Panc1 (cell line): ENCODE results near the gene NPTX1. TPM values are rescaled to one million over a fixed set of nuclear protein-coding genes. Genes with fewer than 3 reads are reported as not detected.

Experiments used
- ATAC-seq: fragments of 200-7000 bp; cut with Tn5 transposase; 2 replicates; pipeline ENCODE4 v1.9.1; 2020; ENCODE audit warnings: mild to moderate bottlenecking, moderate library complexity
- BruUV-seq: library from RNA; stranded (reverse); fragments of 400-500 nt; replicated peaks from 2 replicates; lab custom pipeline; 2021; lab: Mats Ljungman, UMichigan
- CTCF ChIA-PET: fragments of 300-600 bp; sonication (Branson Sonifier 250); formaldehyde crosslinking; loops from one replicate; lab custom pipeline; 2022; ENCODE audit warnings: antibody characterized with exemption; lab: Charles Lee
- POLR2A ChIA-PET: fragments of 300-600 bp; sonication (Branson Sonifier 250); formaldehyde crosslinking; loops from one replicate; lab custom pipeline; 2022; ENCODE audit warnings: antibody characterized with exemption; lab: Charles Lee
- DNase-seq: peaks from one replicate; pipeline ENCODE4 v3.0.0-alpha.2; 2010; ENCODE audit warnings: low read depth, low spot score
- H3K27ac ChIP-seq: 2 replicates; pipeline ENCODE4 v1.5.1; 2011; ENCODE audit warnings: mild to moderate bottlenecking, low read length, inconsistent platforms
- H3K27me3 ChIP-seq: fragments of 200-500 bp; sonication (Bioruptor generic); 2 replicates; pipeline ENCODE4 v1.6.0; 2014; ENCODE audit warnings: low read length, inconsistent platforms; ENCODE audit not compliant: control insufficient read depth, insufficient read depth
- H3K36me3 ChIP-seq: fragments of 200-500 bp; sonication (Bioruptor generic); 2 replicates; pipeline ENCODE4 v1.5.1; 2014; ENCODE audit warnings: inconsistent platforms, mild to moderate bottlenecking, low read length, moderate library complexity; ENCODE audit not compliant: control insufficient read depth, insufficient read depth
- H3K4me1 ChIP-seq: 2 replicates; pipeline ENCODE4 v1.5.1; 2011; ENCODE audit warnings: inconsistent platforms, mild to moderate bottlenecking, low read length, moderate library complexity; ENCODE audit not compliant: control insufficient read depth, insufficient read depth
- H3K4me3 ChIP-seq, 2 experiments: 2 replicates each; pipeline ENCODE4 v1.5.1; 2011 to 2012; ENCODE audit warnings: low read depth in 2 of 2, low read length in 2 of 2, mild to moderate bottlenecking in 2 of 2, inconsistent platforms in 1 of 2, moderate library complexity in 1 of 2
- H3K9me3 ChIP-seq: fragments of 200-500 bp; sonication (Bioruptor generic); 2 replicates; pipeline ENCODE4 v1.5.1; 2014; ENCODE audit warnings: low read depth, mild to moderate bottlenecking, inconsistent platforms, low read length, moderate library complexity; ENCODE audit not compliant: control insufficient read depth, insufficient read depth
- POLR2AphosphoS5 ChIP-seq: IDR thresholded peaks from 2 replicates; pipeline ENCODE4 v1.6.1; 2012; ENCODE audit warnings: mild to moderate bottlenecking, low read depth, low read length, moderate library complexity
- SIN3A ChIP-seq: IDR thresholded peaks from 2 replicates; pipeline ENCODE4 v1.6.1; 2012; ENCODE audit warnings: low read depth, mild to moderate bottlenecking, low read length, moderate library complexity, borderline replicate concordance; ENCODE audit not compliant: insufficient read depth
- TCF7L2 ChIP-seq: IDR thresholded peaks from 2 replicates; pipeline ENCODE4 v1.6.1; 2011; ENCODE audit warnings: mild to moderate bottlenecking, low read depth, low read length, inconsistent platforms
- in situ Hi-C: cut with HindIII; loops from 2 replicates; pipeline ENCODE4 v1.10.0; 2016; ENCODE audit warnings: low sequenced_read_pairs, low pct_unique_long_range_greater_than_20kb
- intact Hi-C: fragments of 100-400 bp; cut with micrococcal nuclease; formaldehyde crosslinking; loops from one replicate; pipeline ENCODE4 v1.10.0; 2022; ENCODE audit not compliant: unreplicated experiment
- total RNA-seq: library from RNA; stranded (reverse); gene quantifications from one replicate; pipeline ENCODE4 v1.2.1, GENCODE V29; 2021; ENCODE audit not compliant: unreplicated experiment
- TF ChIP-seq, protein P1 (sequence below): fragments of 450-650 bp; IDR thresholded peaks from 2 replicates; pipeline ENCODE4 v1.5.1; 2017; ENCODE audit warnings: mild to moderate bottlenecking
- TF ChIP-seq, protein P2 (sequence below), 2 experiments: IDR thresholded peaks; 2 replicates each; pipeline ENCODE4 v1.6.1; 2011 to 2012; ENCODE audit warnings: low read depth in 2 of 2, control low read depth in 1 of 2, low read length in 1 of 2, mild to moderate bottlenecking in 1 of 2, moderate library complexity in 1 of 2; ENCODE audit not compliant: insufficient read depth in 1 of 2

Gene NPTX1
- total RNA-seq, 1 experiment from 2014 or later, result 1.1 TPM

DNA sequence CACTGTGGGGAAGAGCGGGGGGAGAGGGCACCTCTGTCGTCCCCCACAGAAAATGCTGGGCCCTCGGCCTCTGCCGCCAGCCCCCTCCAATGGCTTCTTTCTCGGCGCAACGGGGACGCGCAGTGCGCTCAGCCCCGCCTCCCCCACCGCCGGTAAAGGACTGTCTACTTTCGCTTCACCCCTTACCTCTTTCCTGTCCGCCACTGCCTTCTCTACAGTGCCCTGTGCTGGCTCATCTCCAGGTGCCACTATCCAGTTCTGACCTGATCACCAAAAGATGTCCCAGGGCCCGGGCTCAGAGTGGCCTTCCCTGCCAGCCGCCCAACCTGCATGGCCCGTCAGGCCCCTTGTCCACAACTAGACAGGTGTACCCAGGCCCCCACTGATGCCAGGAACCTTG is 54.1 kb downstream of the NPTX1 start:
- no peak overlapping the region for H3K4me3 ChIP-seq
- intact Hi-C loops, result no loop called here
- ATAC-seq, result no peak
- no TSS peak for BruUV-seq
- H3K36me3 ChIP-seq, result no peaks in the 10 kb centered on the region
- no peak for DNase-seq
- no peaks in the 10 kb centered on the region for H3K4me1 ChIP-seq
- TF ChIP-seq SIN3A (no peak), POLR2AphosphoS5 (no peak), TCF7L2 (no peak)
- TF ChIP-seq, protein P1, sequence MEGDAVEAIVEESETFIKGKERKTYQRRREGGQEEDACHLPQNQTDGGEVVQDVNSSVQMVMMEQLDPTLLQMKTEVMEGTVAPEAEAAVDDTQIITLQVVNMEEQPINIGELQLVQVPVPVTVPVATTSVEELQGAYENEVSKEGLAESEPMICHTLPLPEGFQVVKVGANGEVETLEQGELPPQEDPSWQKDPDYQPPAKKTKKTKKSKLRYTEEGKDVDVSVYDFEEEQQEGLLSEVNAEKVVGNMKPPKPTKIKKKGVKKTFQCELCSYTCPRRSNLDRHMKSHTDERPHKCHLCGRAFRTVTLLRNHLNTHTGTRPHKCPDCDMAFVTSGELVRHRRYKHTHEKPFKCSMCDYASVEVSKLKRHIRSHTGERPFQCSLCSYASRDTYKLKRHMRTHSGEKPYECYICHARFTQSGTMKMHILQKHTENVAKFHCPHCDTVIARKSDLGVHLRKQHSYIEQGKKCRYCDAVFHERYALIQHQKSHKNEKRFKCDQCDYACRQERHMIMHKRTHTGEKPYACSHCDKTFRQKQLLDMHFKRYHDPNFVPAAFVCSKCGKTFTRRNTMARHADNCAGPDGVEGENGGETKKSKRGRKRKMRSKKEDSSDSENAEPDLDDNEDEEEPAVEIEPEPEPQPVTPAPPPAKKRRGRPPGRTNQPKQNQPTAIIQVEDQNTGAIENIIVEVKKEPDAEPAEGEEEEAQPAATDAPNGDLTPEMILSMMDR, result no peak
- TF ChIP-seq, protein P2, sequence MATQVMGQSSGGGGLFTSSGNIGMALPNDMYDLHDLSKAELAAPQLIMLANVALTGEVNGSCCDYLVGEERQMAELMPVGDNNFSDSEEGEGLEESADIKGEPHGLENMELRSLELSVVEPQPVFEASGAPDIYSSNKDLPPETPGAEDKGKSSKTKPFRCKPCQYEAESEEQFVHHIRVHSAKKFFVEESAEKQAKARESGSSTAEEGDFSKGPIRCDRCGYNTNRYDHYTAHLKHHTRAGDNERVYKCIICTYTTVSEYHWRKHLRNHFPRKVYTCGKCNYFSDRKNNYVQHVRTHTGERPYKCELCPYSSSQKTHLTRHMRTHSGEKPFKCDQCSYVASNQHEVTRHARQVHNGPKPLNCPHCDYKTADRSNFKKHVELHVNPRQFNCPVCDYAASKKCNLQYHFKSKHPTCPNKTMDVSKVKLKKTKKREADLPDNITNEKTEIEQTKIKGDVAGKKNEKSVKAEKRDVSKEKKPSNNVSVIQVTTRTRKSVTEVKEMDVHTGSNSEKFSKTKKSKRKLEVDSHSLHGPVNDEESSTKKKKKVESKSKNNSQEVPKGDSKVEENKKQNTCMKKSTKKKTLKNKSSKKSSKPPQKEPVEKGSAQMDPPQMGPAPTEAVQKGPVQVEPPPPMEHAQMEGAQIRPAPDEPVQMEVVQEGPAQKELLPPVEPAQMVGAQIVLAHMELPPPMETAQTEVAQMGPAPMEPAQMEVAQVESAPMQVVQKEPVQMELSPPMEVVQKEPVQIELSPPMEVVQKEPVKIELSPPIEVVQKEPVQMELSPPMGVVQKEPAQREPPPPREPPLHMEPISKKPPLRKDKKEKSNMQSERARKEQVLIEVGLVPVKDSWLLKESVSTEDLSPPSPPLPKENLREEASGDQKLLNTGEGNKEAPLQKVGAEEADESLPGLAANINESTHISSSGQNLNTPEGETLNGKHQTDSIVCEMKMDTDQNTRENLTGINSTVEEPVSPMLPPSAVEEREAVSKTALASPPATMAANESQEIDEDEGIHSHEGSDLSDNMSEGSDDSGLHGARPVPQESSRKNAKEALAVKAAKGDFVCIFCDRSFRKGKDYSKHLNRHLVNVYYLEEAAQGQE (IDR thresholded peaks at IDR 0.05; ENCODE audit: insufficient read depth in 1 of 2, low read depth in 2 of 2, low read length in 1 of 2), result no peak
- H3K27me3 ChIP-seq, result no peaks in the 10 kb centered on the region
- no peak overlapping the region for H3K27ac ChIP-seq
- in situ Hi-C loops, result no loop called here
- ChIA-PET CTCF (interaction anchor here (0.6 kb wide), 1 partner anchor 788 kb away, joined by 5 read pairs; no protein-coding TSS in a partner anchor), POLR2A (no interaction called here)
- H3K9me3 ChIP-seq, result no peaks in the 10 kb centered on the region

DNA sequence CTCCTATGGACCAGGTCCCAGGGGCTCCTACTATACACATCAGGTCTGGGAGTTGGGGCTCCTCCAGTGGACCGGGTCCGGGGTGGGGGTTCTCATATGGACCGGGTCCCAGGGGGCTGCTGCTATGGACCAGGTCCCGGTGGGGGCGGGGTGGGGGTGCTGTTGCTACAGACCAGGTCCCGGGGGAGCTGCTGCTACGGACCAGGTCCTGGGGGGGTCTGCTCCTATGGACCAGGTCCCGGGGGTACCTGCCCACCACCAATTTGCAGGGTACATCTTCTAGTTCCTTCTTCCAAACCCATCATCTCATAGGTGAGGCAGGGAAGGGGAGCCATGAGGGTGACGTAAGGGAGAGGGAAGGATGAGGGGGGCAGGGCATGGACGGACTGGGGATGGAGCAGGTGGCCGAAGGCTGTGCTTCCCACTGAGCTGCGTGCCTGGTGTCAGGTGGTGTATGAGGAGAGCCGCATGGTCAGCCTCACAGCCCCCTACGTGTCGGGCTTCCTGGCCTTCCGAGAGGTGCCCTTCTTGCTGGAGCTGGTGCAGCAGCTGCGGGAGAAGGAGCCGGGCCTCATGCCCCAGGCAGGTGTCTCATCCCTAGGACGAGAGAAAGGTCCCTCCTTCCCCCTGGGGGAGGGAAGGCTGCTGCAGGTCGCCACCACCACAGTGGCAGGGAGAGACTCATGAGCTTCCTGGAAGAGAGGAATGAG is 54.9 kb downstream of the NPTX1 start:
- intact Hi-C loops, result no loop called here
- ChIA-PET POLR2A (no interaction called here), CTCF (interaction anchor here (0.6 kb wide), 2 partner anchors 15 to 789 kb away, joined by 4 to 5 read pairs; no protein-coding TSS in a partner anchor)

More for the DNA sequence above, 54.9 kb downstream of the NPTX1 start:
- no peak overlapping the region for H3K27ac ChIP-seq
- TF ChIP-seq POLR2AphosphoS5 (no peak; the same call in none of the 2 replicates), TCF7L2 (no peak), SIN3A (no peak)
- TF ChIP-seq, protein P2 (IDR thresholded peaks at IDR 0.05; ENCODE audit: insufficient read depth in 1 of 2, low read depth in 2 of 2, low read length in 1 of 2), result no peak; a peak in 1 of 4 replicates
- TF ChIP-seq, protein P1, result no peak
- DNase-seq (no peak), ATAC-seq (0 out of 2 replicates have a peak, but pooled peaks have one; percentile 3)
- H3K9me3 ChIP-seq, result no peaks in the 10 kb centered on the region
- no peak overlapping the region for H3K4me3 ChIP-seq
- no peaks in the 10 kb centered on the region for H3K4me1 ChIP-seq
- in situ Hi-C loops, result no loop called here
- no TSS peak for BruUV-seq
- no peaks in the 10 kb centered on the region for H3K36me3 ChIP-seq
- no peaks in the 10 kb centered on the region for H3K27me3 ChIP-seq
